GM12891 (cell line): ENCODE data around the gene CPAMD8.

ENCODE experiments used
- POLR2A ChIP-seq: IDR thresholded peaks from 2 replicates; pipeline ENCODE4 v1.6.1; 2011; ENCODE audit warnings: low read depth, low read length, control low read depth
- POLR2AphosphoS5 ChIP-seq: IDR thresholded peaks from 2 replicates; pipeline ENCODE4 v1.6.1; 2011; ENCODE audit warnings: low read depth, low read length, control low read depth
- TAF1 ChIP-seq: IDR thresholded peaks from 2 replicates; pipeline ENCODE4 v1.6.1; 2011; ENCODE audit warnings: low read depth, low read length, control low read depth

- TF ChIP-seq POLR2A (no peak), POLR2AphosphoS5 (no peak), TAF1 (no peak)
Measured at GRCh38 chr19:17027535-17027975, 945 bp upstream of the CPAMD8 start.
